Glutamatergic neuron (in vitro differentiated cells): Measurements from ENCODE around the gene CDC42. TPM values are rescaled to one million over a fixed set of nuclear protein-coding genes. Genes with fewer than 3 reads are reported as not detected.

ENCODE experiments used
- DNase-seq: peaks from one replicate; pipeline ENCODE4 v3.0.0; 2022
- H3K27ac Mint-ChIP-seq: one replicate; pipeline ENCODE4 v1.8.0; 2020; ENCODE audit warnings: mild to moderate bottlenecking, mixed read lengths, inconsistent platforms; ENCODE audit not compliant: unreplicated experiment
- H3K27me3 Mint-ChIP-seq: one replicate; pipeline ENCODE4 v1.8.0; 2020; ENCODE audit warnings: mild to moderate bottlenecking, moderate library complexity, mixed read lengths, inconsistent platforms; ENCODE audit not compliant: unreplicated experiment
- H3K36me3 Mint-ChIP-seq: one replicate; pipeline ENCODE4 v1.8.0; 2020; ENCODE audit warnings: mild to moderate bottlenecking, mixed read lengths, inconsistent platforms; ENCODE audit not compliant: unreplicated experiment
- H3K4me1 Mint-ChIP-seq: one replicate; pipeline ENCODE4 v1.8.0; 2020; ENCODE audit warnings: mild to moderate bottlenecking, low read depth, mixed read lengths, inconsistent platforms; ENCODE audit not compliant: unreplicated experiment
- H3K4me3 Mint-ChIP-seq: one replicate; pipeline ENCODE4 v1.8.0; 2020; ENCODE audit warnings: mild to moderate bottlenecking, mixed read lengths, inconsistent platforms; ENCODE audit not compliant: unreplicated experiment
- H3K9me3 Mint-ChIP-seq: one replicate; pipeline ENCODE4 v1.8.0; 2020; ENCODE audit warnings: mild to moderate bottlenecking, moderate library complexity, mixed read lengths, inconsistent platforms; ENCODE audit not compliant: unreplicated experiment
- total RNA-seq: library from RNA; stranded (reverse); fragmentation: NEBNext Ultra II Directional; extraction: Animal tissue kit (Norgen Biotek cat#: 25700); gene quantifications from one replicate; pipeline ENCODE4 v1.2.1, GENCODE V29; 2021; ENCODE audit not compliant: unreplicated experiment
- TF ChIP-seq, protein P1 (sequence below): fragments of 200-600 bp; sonication (generic); IDR thresholded peaks from one replicate; pipeline ENCODE4 v1.5.0; 2021; ENCODE audit not compliant: partially characterized antibody, unreplicated experiment

CDC42 gene
- total RNA-seq, 1 donor from 2014 or later: 283 TPM

DNA sequence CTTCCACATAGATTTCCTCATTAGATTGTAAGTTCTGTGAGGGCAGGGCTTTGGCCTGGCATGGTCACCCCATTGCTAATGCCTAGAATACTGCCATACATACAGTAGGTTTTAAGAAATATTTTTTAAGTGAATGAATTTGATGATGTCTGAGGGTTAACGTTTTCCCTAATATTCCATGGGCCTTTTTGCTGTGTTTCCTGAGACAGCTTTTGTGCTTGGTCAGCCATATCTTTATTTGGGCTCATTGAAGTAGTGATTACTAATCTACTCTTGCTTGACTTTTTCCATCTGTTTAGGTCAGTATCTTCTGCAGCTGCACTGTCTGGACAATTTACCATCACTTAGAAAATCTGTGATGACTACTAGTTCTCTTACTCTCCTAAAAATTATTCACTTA, 3.5 kb downstream of the CDC42 start:
- Mint-ChIP-seq H3K27ac (no peak overlapping the region), H3K4me1 (peaks cover 14% of the 10 kb centered on the region), H3K9me3 (peaks cover 20% of the 10 kb centered on the region), H3K4me3 (peak overlapping the region; percentile 7), H3K27me3 (peaks cover 7% of the 10 kb centered on the region), H3K36me3 (no peaks in the 10 kb centered on the region)
- DNase-seq: no peak
- TF ChIP-seq, protein P1, sequence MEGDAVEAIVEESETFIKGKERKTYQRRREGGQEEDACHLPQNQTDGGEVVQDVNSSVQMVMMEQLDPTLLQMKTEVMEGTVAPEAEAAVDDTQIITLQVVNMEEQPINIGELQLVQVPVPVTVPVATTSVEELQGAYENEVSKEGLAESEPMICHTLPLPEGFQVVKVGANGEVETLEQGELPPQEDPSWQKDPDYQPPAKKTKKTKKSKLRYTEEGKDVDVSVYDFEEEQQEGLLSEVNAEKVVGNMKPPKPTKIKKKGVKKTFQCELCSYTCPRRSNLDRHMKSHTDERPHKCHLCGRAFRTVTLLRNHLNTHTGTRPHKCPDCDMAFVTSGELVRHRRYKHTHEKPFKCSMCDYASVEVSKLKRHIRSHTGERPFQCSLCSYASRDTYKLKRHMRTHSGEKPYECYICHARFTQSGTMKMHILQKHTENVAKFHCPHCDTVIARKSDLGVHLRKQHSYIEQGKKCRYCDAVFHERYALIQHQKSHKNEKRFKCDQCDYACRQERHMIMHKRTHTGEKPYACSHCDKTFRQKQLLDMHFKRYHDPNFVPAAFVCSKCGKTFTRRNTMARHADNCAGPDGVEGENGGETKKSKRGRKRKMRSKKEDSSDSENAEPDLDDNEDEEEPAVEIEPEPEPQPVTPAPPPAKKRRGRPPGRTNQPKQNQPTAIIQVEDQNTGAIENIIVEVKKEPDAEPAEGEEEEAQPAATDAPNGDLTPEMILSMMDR: no peak

DNA sequence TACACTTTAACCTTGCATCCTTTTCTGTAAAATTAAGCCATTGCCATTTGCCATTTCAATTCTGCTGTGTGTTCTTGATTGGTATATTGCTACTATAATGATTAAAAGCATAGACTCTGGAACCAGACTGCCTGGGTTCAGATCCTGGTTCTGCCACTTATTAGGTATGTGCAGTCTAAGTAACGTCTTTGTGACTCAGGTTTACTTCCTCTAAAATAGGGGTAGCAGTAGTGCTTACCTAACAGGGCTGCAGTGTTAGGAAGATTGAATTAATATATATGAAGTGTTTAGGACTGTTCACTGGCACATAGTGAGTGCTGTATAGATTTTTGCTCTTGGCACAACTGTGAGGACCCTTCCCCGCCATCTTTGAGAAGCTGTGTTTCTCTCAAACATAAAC, 4.4 kb downstream of the CDC42 start:
- Mint-ChIP-seq H3K9me3 (peaks cover 12% of the 10 kb centered on the region), H3K27ac (no peak overlapping the region), H3K4me3 (no peak overlapping the region), H3K27me3 (peaks cover 5% of the 10 kb centered on the region), H3K4me1 (peaks cover 14% of the 10 kb centered on the region), H3K36me3 (no peaks in the 10 kb centered on the region)
- DNase-seq: no peak
- TF ChIP-seq, protein P1: no peak

DNA sequence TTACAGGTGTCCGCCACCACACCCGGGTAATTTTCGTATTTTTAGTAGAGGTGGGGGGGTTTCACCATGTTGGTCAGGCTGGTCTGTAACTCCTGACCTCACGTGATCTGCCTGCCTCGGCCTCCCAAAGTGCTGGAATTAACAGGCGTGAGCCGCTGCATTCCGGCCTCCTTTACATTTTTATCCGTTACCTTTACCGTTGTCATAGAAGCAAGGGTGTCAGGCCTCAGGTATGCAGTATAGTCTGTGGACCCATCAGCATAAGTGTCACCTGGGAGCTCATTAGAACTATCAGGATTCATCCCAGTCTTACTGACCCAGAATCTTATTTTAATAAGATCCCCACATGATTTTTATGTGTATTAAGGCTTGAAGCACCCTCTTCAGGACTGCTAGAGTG, 5.4 kb downstream of the CDC42 start:
- no peaks in the 10 kb centered on the region for H3K36me3 Mint-ChIP-seq
- TF ChIP-seq, protein P1: no peak
- H3K9me3 Mint-ChIP-seq: peaks cover 12% of the 10 kb centered on the region
- H3K4me1 Mint-ChIP-seq: peaks cover 14% of the 10 kb centered on the region
- DNase-seq: no peak
- H3K27ac Mint-ChIP-seq: no peak overlapping the region
- H3K4me3 Mint-ChIP-seq: no peak overlapping the region
- H3K27me3 Mint-ChIP-seq: peaks cover 5% of the 10 kb centered on the region

DNA sequence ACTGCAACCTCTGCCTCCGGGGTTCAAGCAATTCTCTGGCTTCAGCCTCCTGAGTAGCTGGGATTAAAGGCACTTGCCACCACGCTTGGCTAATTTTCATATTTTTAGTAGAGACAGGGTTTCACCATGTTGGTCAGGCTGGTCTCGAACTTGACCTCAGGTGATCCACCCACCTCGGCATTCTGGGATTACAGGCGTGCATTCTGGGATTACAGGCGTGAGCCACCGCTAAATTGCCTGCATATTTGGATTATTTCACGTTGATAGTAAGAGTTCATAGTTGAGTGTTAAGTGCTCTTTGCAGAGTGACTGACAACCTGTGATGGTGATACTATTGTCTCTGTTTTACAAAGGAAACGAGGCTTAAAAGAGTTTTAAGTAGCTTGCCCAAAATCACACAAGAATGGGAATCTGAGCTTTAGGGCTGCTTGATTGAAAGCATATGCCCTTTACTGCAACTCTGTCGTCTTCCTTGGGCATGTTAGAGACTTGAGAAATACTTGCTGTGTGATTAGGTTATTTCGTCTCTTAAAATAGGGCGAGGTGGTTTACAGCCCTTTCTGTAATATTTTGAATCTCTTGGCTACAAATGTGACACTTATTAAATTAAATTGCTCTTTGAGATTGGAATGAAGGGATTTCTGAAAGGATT, 12.4 kb downstream of the CDC42 start:
- H3K4me1 Mint-ChIP-seq: peaks cover 15% of the 10 kb centered on the region
- no peak overlapping the region for H3K4me3 Mint-ChIP-seq
- H3K9me3 Mint-ChIP-seq: no peaks in the 10 kb centered on the region
- TF ChIP-seq, protein P1: no peak
- no peaks in the 10 kb centered on the region for H3K36me3 Mint-ChIP-seq
- no peak overlapping the region for H3K27ac Mint-ChIP-seq
- H3K27me3 Mint-ChIP-seq: peaks cover 1% of the 10 kb centered on the region
- DNase-seq: no peak

DNA sequence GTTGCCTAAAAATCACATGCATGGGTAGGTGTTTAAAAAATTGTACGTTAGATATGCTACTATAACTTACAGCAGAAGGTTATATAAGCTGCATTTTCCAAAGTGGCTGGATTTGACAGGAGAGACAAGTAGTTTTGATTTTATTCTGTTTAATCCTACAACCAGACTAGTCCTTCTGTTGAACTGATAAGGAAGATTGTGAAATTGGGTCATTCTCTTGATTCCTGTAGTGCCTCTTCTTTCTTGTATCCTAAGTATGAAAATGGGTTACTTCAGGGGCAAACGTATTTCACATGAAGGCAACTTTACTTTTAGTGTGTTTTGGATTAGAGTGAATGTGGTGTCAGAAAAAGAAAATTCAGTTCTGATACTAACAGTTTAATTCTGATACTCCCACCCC, 19.0 kb downstream of the CDC42 start:
- Mint-ChIP-seq H3K27me3 (no peaks in the 10 kb centered on the region), H3K4me1 (peaks cover 7% of the 10 kb centered on the region), H3K4me3 (no peak overlapping the region), H3K36me3 (no peaks in the 10 kb centered on the region), H3K9me3 (no peaks in the 10 kb centered on the region), H3K27ac (no peak overlapping the region)
- TF ChIP-seq, protein P1: no peak
- DNase-seq: no peak
